ENCODE results near the gene PSMG3.

Gene PSMG3

GRCh38 chr7:1579481-1580421, 9.9 kb upstream of the PSMG3 start:
- TF ChIP-seq, protein P1, sequence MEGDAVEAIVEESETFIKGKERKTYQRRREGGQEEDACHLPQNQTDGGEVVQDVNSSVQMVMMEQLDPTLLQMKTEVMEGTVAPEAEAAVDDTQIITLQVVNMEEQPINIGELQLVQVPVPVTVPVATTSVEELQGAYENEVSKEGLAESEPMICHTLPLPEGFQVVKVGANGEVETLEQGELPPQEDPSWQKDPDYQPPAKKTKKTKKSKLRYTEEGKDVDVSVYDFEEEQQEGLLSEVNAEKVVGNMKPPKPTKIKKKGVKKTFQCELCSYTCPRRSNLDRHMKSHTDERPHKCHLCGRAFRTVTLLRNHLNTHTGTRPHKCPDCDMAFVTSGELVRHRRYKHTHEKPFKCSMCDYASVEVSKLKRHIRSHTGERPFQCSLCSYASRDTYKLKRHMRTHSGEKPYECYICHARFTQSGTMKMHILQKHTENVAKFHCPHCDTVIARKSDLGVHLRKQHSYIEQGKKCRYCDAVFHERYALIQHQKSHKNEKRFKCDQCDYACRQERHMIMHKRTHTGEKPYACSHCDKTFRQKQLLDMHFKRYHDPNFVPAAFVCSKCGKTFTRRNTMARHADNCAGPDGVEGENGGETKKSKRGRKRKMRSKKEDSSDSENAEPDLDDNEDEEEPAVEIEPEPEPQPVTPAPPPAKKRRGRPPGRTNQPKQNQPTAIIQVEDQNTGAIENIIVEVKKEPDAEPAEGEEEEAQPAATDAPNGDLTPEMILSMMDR (IDR thresholded peaks at IDR 0.05; ENCODE audit: low read depth, low read length), result peak; percentile 87
- Histone ChIP-seq H3K36me3 (no peaks in the 10 kb centered on the region), H3K9me3 (no peaks in the 10 kb centered on the region), H3K4me3 (ENCODE audit: low read depth, low read length) (no peak overlapping the region), H3K4me1 (no peaks in the 10 kb centered on the region), H3K27me3 (no peaks in the 10 kb centered on the region)
- peak; percentile 78 for DNase-seq

- no peak overlapping the region for H3K4me3 ChIP-seq (ENCODE audit: low read depth, low read length)
Observed at GRCh38 chr7:1578513-1578912, 8.7 kb upstream of the PSMG3 start.

GRCh38 chr7:1576521-1577253, 6.9 kb upstream of the PSMG3 start:
- H3K27me3 ChIP-seq, result no peaks in the 10 kb centered on the region
- H3K4me3 ChIP-seq (ENCODE audit: low read depth, low read length), result no peak overlapping the region
- DNase-seq, result no peak
- no peaks in the 10 kb centered on the region for H3K4me1 ChIP-seq
- H3K36me3 ChIP-seq, result no peaks in the 10 kb centered on the region
- H3K9me3 ChIP-seq, result no peaks in the 10 kb centered on the region
- TF ChIP-seq, protein P1 (IDR thresholded peaks at IDR 0.05; ENCODE audit: low read depth, low read length), result no peak

More at GRCh38 chr7:1578513-1578912, 8.7 kb upstream of the PSMG3 start:
- Histone ChIP-seq H3K36me3 (no peaks in the 10 kb centered on the region), H3K4me1 (no peaks in the 10 kb centered on the region), H3K9me3 (no peaks in the 10 kb centered on the region), H3K27me3 (no peaks in the 10 kb centered on the region)
- TF ChIP-seq, protein P1 (IDR thresholded peaks at IDR 0.05; ENCODE audit: low read depth, low read length), result no peak
- DNase-seq, result no peak

DNA sequence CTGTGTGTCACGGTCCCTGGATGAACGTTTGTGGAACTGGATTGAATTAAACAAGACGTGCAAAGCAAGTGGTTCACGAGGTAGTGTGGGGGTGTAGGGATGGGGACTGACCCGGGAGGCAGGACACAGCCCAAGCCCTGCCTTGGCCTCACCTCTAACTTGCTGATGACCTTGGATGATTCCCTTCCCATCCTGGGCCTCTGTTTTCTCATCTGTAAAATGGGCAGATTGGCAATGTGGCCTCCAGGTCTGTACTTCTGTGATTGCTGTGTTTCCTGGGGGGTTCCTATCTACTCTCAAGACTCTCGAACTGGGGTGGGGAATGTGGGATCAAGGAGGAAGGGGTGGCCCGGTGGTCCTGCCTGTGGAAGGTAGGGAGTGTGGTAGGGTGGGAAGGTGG, 6.0 kb upstream of the PSMG3 start:
- Histone ChIP-seq H3K9me3 (no peaks in the 10 kb centered on the region), H3K4me1 (no peaks in the 10 kb centered on the region), H3K27me3 (no peaks in the 10 kb centered on the region), H3K36me3 (no peaks in the 10 kb centered on the region), H3K4me3 (ENCODE audit: low read depth, low read length) (no peak overlapping the region)
- no peak for DNase-seq
- TF ChIP-seq, protein P1 (IDR thresholded peaks at IDR 0.05; ENCODE audit: low read depth, low read length), result no peak

DNA sequence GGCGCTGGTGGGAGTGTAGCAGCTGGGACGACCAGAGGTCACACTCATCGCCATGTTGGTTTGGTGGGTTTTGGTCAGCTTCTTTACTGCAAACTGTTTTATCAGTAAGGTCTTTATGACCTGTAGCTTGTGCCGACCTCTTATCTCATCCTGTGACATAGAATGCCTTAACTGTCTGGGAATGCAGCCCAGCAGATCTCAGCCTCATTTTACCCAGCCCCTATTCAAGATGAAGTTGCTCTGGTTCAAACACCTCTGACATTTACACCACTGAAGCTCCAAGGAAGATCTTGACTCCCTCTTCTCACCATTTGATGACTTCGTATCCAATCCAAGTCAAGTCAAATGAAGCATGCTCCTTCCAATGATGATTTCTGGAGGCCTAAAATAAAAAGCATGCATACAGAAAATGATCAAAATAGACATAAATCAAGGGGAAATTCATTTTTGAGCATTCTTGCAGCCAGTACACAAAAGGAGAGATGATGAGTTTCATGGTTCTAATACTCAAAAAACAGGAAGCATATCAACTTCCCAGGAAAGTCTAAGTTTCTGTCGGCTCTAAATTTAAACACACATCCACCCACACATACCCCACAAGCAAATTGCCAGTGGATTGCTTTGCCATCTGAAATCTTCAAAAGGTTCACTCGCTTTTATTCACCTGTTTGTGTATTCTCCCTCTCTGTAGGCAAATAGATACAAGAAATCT, 2.4 kb upstream of the PSMG3 start:
- H3K9me3 ChIP-seq, result no peaks in the 10 kb centered on the region
- no peaks in the 10 kb centered on the region for H3K27me3 ChIP-seq
- H3K4me1 ChIP-seq, result peaks cover 4% of the 10 kb centered on the region
- H3K4me3 ChIP-seq (ENCODE audit: low read depth, low read length), result no peak overlapping the region
- TF ChIP-seq, protein P1 (IDR thresholded peaks at IDR 0.05; ENCODE audit: low read depth, low read length), result no peak
- DNase-seq, result no peak
- H3K36me3 ChIP-seq, result peaks cover 3% of the 10 kb centered on the region

Data from BE2C (cell line).